Measurements from ENCODE around the gene STUM.

The STUM gene

DNA sequence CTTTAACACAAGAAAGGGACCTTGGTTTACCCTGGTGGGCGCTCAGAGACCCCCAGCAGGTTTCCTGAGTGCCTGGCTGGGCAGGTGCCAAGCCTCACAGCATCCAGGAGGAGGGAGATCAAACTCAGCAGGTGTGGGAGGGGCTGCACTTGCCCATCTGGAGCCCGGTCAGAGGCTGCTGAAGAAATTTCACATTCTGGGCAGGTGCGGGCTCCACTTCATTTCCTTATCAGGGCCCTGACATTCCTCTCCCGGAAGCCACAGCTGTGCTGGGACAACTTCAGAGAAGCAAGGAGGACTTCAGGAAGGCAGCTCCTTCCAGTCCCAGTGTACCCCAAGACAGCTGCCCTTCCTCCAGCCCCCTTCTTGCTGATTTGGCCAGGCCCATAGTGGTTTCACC, 107.6 kb downstream of the STUM start:
- DNase-seq = no peak

DNA sequence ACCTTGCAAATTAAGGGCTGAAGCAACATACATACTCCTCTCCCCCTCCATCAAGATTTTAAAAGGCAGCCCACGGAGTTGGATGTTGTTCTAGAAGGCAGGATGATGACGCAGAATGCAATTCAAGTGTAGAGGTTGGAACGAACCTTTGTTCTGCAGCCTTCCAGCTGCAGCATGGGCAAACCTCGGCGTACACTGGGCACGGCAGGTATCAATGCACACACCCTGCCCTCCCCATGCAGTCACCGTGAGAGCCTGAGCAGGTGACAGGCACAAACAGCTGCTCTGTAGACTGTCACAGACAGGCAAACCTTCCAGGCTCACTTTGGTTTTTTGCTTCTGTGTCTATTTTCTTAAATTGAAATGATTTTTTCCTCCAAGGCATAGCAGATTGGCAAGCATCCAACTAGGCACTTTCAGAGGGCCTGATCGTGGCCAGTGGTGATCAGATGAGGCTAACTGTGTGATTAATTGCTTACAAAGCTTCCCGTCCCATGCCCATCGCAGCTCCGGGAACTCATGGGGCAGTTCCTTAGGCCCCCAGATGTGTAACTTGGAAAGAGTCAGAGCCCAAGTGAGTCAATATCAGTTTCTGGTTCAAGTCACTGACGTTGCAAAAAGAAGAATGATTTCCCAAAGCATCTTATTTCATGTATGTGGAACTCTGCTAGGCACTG, 108.2 kb downstream of the STUM start:
- DNase-seq = peak; percentile 56

DNA sequence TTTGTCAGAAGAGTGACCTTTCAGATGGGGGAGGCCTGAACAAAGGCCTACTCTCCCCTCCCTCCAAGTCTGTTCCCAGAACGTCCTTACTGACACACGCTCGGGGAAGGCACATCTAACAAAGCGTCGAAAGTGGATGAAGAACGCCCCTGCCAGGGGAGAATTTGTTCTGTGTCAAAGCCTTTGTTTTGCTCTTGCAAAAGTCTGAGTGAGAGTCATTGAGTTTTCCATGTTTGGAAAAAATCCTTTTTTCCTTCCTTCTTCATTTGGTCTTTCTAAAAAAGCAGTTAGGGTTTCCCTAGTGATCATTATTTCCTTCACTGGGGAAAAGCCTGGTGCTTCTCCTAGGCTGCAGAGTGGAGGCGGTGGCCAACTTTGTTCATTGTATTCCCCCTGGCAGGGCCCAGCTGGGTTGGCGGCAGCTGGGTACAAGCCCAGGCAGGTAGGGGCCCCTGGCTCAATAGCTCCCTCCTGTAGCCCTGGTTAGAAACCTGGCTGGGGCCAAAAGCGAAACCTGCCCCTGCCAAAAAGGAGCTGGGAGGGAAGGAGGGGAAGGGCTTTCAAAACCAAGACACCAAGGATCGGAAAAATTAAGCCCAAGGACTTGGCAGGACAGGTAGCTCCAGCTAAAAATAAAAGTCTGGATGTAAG, 109.5 kb downstream of the STUM start:
- no peak for DNase-seq

DNA sequence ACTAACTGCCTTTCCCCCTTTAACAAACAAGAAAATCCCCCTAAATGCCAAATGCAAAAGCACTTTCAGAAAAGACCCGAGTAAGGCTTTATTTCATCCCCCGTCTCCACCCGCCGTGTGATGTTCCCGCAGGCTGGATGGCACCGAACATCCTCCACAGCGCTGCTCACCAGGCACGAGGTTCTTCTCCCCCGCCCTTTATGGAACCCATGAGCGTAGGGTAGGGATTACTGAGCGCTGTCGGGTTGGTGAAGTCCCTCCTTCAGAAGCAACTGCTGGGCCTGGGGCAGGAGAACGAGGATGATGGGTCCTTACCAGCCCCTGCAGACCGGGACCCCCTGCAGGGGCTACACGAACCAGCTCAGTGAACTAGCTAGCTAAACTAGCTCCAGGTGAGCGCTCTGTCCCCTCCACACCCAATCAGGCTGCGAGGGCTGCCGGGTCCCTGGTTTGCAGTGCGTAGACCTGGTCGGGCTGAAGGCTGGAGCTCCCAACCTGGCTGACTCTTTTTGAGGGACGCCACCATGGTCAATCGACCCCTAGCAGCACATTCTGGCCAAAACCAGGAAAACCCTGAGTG, 110.1 kb downstream of the STUM start:
- DNase-seq = no peak

Data from CD4-positive, alpha-beta T cell treated with Interferon gamma for 1 hour (primary cell).